ENCODE measurements around the gene EFS. TPM values are rescaled to one million over a fixed set of nuclear protein-coding genes. Genes with fewer than 3 reads are reported as not detected.
"Not testable (repeated sequence)": the region's sequence is repeated elsewhere in the genome, so short reads cannot be mapped to it uniquely, and the experiment has no call there.

EFS gene
- total RNA-seq = 0.24 and 0.82 TPM in 2 replicates

DNA sequence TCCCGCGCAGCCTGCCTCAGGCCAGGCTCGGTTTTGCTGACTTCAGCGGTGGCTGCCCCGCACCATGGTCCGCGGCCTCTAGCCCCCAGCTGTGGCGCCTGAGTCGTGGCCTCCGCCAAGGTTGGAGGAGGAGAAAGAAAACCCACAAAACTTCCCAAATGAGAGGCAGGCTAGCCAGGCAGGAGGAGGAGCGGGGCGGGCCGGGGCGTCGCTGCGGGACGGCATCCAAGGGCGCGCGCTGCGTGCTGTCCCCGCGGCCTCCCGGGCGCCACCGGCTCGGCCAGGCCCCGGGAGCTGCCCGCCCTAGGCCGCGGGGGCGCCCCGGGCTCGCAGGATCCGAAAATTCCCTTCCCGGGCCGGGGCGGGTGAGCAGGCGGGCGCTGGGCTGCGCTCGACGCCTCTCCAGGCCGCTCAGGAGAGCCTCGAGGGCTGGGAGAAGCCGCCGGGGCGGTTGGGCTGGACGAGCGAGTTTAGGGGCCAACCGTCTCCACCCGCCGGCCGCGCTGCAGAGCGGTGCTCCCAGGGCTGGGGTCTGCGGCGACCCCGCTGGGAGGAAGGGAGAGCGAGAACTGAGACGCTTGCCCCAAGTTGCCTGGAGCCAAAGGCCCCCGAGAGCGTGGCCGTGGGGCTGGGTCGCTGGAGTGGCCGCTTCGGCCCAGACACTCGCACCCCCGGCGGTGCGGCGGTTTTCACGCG lies at the start of gene EFS:
Gene EFS (minus strand): TSS at position 137 of the 696 bp plus-strand sequence. CDS start 147 bp downstream, outside the sequence.
- DNase-seq (ENCODE audit: extremely low read depth, low read depth, low spot score) = no peak

- no peak for DNase-seq (ENCODE audit: extremely low read depth, low read depth, low spot score)
Measured at GRCh38 chr14:23414254-23414653, 49.3 kb upstream of the EFS start.

DNA sequence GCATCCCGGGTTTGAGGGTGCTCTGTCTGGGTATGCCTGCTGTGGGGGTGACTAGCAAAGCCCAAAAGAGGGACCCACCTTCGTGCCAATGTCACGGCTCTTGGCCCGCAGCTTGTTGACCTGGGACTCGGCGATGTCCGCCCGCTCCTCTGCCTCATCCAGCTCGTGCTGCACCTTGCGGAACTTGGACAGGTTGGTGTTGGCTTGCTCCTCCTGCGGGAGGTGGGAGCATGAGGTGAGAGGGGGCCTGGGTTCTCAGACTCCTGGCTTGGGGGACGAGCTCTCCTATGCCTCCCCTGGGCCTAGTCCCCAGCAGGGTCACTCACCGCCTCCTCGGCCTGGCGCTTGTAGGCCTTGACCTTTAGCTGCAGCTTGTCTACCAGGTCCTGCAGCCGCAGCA lies 48.7 kb upstream of the EFS start:
- DNase-seq (ENCODE audit: extremely low read depth, low read depth, low spot score) = no peak

GRCh38 chr14:23411563-23412525 lies 46.9 kb upstream of the EFS start:
- DNase-seq (ENCODE audit: extremely low read depth, low read depth, low spot score) = no peak

GRCh38 chr14:23409966-23410635 lies 45.1 kb upstream of the EFS start:
- DNase-seq (ENCODE audit: extremely low read depth, low read depth, low spot score) = no peak

GRCh38 chr14:23409475-23409874 lies 44.5 kb upstream of the EFS start:
- DNase-seq (ENCODE audit: extremely low read depth, low read depth, low spot score) = no peak

- DNase-seq (ENCODE audit: extremely low read depth, low read depth, low spot score) = no peak
Measured at GRCh38 chr14:23408307-23408630, 43.3 kb upstream of the EFS start.

DNA sequence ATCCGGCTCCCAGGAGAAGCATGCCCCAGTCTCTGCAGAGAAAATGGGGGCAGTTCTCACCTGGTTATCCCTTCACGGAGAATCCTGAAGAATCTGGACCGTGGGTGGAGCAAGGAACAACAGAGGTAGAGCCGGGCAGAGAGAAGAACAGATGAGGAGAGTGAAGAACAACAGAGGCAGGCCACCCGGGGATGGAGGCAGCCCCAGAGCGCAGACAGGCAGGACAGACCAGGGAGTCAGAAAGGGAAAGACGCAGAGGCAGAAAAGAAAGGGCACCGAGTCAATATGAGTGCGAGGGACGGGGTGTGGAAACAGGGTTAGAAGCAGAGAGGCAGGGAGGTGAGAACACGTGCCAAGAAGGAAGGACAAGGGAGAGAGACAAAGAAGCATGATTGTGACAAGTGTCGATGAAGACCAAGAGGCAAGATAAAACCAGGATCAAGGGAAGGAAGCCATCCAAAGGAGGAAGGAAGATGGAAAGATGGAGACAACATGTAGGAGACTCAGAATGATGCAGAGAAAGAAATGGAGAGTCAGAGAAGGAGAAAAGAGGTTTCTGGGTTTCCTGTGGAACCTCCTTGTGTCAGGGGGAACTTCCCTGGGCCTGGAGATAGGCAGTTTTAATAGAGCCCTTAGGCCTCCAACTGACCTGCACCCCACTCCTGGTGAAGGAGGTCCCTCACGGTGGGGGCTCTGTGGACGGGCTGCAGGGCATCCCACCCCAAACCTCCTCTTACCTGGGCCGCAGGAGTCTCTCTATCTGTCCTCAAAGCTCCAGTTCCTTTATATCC lies 42.7 kb upstream of the EFS start, which contains the start of gene MYH6:
Gene MYH6 (minus strand): TSS at position 758 of the 791 bp plus-strand sequence. CDS start 1,050 bp downstream, outside the sequence.
- no peak for DNase-seq (ENCODE audit: extremely low read depth, low read depth, low spot score)

- DNase-seq (ENCODE audit: extremely low read depth, low read depth, low spot score) = no peak
Measured at GRCh38 chr14:23406725-23407355, 41.9 kb upstream of the EFS start.

DNA sequence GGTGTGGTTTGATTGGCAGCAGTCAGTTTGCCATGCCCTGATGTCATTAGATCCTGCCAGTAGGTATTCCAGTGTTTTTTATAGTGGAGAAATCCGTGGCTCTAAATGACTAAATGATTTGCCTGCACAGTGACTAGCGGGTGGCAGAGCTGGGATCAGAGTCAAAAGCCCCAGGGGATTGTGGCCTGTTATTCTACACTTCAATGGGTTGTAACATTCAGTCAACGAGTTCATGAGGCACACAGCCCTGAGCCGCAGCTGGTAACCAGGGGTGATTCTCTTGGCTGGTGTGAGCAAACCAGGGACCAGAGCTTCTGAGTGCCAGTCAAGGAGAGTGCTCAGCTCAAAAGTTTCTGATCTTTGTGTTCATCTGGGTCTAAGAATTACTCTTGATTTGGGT lies 41.3 kb upstream of the EFS start:
- no peak for DNase-seq (ENCODE audit: extremely low read depth, low read depth, low spot score)

DNA sequence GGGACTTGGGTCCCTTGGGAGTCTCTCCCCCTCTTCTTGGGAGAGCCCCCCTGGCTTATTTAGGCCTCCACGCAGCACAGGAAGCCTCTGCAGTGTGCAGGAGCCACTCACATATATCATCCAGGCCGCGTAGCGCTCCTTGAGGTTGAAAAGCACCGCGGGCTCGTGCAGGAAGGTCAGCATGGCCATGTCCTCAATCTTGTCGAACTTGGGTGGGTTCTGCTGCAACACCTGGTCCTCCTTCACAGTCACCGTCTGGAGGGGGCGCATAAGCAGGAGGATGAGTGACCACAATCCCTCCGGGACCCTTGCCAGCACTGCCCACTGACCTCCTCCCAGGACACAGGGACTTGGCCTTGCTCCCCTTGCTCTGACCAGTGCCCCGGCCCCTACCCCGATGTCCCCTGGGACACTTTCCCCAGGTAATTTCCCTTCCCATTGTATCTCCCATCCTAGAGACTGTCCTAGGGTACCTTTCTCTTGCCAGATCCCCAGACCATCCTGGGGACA lies 40.6 kb upstream of the EFS start:
- DNase-seq (ENCODE audit: extremely low read depth, low read depth, low spot score) = no peak

DNA sequence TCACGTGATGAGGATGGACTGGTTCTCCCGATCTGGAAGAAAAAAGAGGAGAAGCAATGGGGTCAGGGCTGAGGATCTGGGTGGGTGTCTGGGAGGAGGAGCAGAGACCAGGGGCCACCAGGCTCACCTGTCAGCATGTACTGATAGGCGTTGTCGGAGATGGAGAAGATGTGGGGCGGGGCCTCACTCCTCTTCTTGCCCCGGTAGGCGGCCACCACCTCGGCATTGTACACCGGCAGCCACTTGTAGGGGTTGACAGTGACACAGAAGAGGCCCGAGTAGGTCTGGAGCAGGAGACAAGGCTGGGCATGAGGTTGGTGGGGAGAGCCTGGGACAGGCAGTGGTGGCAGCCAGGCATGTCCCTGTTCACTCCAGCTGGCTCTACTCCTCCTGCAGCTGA lies 40.1 kb upstream of the EFS start:
- no peak for DNase-seq (ENCODE audit: extremely low read depth, low read depth, low spot score)

GRCh38 chr14:23404331-23404900 lies 39.4 kb upstream of the EFS start:
- DNase-seq (ENCODE audit: extremely low read depth, low read depth, low spot score) = no peak

GRCh38 chr14:23403908-23404307 lies 38.9 kb upstream of the EFS start:
- no peak for DNase-seq (ENCODE audit: extremely low read depth, low read depth, low spot score)

GRCh38 chr14:23403139-23403438 lies 38.1 kb upstream of the EFS start:
- no peak for DNase-seq (ENCODE audit: extremely low read depth, low read depth, low spot score)

DNA sequence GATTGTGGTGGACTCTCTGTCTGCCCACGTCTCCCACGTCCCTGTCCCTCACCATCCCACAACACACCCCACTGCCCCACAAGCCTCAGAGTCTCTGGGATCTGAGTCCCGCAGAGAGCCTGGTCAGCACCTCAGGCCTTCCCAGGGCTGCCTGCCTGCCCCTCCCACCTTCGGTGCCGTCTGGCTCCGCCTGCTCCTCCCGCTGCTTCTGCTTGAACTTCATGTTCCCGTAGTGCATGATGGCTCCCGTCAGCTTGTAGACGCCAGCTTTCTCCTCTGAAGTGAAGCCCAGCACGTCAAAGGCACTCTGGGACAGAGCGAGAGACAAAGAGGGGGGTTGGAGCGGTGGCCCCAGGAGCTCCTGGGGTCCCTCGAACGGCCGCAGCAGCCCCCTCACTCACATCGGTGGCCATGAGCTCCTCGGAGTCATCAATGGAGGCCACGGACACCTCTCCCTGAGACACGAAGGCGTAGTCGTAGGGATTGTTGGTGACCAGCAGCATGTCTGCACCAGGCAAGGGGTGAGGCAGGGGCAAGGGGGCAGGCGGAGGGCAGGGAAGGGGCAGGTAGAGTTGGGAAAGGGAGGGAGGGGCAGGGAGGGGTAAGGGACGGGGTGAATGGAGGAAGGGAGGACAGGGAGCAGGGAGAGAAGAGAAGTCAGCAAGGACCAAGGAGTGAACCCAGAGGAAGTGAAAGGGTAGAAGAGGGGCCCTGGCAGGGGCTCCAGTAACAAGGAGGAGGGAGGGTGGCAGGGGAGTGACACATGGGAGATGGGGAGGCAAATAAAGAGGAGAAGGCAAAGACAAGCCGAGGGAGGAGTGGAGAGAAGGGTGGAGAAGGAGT lies 37.5 kb upstream of the EFS start:
- no peak for DNase-seq (ENCODE audit: extremely low read depth, low read depth, low spot score)

- no peak for DNase-seq (ENCODE audit: extremely low read depth, low read depth, low spot score)
Measured at GRCh38 chr14:23401291-23401690, 36.3 kb upstream of the EFS start.

DNA sequence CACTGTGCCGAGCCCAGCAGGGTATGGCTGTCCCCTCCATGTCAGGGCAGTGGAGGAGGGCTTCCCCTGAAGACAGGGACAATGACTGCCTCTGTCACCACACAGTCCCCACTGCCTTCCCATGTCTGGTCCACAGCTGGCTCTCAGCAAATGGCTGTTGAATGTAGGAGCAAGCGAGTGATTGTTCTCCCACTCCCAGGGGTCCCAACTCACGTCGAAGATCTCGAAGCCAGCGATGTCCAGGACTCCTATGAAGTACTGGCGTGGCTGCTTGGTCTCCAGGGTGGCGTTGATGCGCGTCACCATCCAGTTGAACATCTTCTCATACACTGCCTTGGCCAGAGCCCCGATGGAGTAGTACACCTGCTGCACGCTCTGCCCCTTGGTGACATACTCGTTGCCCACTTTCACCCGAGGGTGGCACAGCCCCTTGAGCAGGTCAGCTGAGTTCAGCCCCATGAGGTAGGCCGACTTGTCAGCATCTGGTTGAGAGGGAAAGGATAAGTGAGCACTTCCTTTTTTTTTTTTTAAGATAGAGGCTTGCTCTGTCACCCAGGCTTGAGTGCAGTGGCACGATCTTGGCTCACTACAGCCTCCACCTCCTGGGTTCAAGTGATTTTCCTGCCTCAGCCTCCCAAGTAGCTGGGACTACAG lies 35.7 kb upstream of the EFS start:
- not testable (repeated sequence) for DNase-seq (ENCODE audit: extremely low read depth, low read depth, low spot score)

All from glomerular endothelial cell (primary cell).